Measurements from ENCODE around the gene CDC45.

CDC45 gene

DNA sequence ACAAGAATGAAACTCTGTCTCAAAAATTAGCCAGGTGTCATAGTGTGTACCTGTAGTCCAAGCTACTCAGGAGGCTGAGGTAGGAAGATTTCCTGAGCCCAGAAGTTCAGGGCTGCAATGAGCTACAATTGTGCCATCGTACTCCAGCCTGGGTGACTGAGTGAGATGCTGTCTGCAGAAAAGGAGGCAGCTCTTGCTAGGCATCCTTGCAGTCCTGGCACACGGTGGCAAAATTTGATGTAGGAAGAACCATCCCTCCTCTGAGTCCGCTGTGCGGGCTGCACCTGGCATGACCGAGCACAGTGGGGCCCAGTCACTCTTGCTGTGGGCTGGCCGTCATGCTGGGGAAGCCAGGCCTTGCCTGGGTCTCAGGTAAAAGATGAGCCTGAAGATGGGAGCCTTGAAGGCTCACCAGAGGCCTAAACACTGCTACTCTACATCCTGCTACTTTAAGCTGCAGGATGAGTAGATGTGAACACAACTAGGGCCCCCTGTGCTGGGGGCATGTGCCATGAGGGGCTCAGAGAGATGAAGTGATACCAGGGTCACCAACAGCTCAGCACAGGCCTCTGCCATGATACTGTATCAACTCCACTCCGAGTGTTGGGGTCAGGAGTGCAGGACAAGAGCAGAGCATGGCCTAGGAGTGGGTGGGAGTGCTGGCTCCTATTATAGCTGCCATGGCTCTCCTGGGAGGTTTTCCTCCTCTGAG lies 18.6 kb downstream of the CDC45 start:
- no peak overlapping the region for H3K27ac ChIP-seq
- TF ChIP-seq, protein P1, sequence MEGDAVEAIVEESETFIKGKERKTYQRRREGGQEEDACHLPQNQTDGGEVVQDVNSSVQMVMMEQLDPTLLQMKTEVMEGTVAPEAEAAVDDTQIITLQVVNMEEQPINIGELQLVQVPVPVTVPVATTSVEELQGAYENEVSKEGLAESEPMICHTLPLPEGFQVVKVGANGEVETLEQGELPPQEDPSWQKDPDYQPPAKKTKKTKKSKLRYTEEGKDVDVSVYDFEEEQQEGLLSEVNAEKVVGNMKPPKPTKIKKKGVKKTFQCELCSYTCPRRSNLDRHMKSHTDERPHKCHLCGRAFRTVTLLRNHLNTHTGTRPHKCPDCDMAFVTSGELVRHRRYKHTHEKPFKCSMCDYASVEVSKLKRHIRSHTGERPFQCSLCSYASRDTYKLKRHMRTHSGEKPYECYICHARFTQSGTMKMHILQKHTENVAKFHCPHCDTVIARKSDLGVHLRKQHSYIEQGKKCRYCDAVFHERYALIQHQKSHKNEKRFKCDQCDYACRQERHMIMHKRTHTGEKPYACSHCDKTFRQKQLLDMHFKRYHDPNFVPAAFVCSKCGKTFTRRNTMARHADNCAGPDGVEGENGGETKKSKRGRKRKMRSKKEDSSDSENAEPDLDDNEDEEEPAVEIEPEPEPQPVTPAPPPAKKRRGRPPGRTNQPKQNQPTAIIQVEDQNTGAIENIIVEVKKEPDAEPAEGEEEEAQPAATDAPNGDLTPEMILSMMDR (IDR thresholded peaks at IDR 0.05) = no peak
- TF ChIP-seq ZFX (IDR thresholded peaks at IDR 0.05; ENCODE audit: borderline replicate concordance) = no peak

DNA sequence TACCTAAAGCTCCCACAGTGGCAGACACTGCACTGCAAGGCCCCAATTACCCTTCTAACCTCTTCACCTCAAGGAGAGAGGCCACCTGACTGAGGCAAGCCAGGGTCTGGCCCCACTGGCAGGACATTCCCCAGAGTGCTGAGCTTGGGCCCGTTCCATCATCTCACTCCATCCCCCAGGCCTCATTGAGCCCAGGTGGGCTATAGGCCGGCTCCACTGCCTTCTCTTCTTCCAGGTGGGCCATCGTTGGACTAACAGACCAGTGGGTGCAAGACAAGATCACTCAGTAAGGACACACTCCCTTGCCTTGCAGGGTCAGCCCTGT lies 19.1 kb downstream of the CDC45 start:
- TF ChIP-seq, protein P1 (IDR thresholded peaks at IDR 0.05) = no peak
- no peak overlapping the region for H3K27ac ChIP-seq

DNA sequence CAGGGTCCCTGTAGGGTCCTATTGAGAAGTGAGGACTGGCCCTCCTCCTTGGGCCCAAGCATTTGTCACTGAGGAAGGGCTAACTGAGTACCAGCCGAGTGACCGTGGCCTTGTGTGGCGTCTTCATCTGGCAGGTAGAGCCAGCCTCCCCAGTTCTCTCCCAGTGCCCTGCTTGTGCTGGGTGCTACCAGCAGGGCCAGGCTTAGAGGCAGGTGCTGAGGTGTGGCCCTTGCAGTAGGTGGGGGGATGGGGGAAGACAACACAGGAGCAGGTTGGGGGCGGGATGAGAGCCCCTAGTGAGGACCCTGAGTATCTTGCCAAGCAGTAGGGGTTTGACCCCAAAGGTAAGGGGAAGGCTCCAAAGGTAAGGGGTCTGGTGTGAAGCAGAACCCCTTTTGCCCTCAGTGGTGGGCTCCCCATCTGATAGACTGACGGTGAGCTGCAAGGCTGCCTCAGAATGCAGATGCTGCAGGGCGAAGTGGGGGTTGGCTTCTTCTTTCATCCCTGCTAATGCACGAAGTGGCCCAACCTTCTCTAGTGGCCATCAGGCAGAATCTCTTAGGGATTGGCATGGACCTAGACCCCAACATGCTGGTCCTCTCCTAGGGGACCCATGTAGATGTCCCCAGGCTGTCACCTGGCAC lies 19.6 kb downstream of the CDC45 start:
- no peak overlapping the region for H3K27ac ChIP-seq
- TF ChIP-seq ZFX (IDR thresholded peaks at IDR 0.05; ENCODE audit: borderline replicate concordance) = no peak
- TF ChIP-seq, protein P1 (IDR thresholded peaks at IDR 0.05) = no peak

DNA sequence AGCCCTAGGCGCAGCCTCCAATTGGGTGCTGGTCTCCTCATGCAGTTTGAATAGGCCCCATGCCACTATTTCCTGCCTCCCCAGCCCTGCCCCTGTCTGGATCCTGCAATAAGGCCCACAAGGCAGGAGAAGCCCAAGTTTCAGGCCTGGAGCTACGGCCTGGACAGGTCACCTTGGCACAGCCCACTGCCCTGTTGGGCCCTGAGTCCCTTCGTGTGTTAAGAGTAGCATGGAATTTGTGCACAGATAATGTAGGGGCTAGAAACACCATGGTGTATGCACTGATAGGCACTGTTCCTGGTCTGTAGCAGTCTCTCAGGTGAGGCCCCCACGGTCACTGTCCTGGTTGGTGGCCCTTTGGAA lies 20.1 kb downstream of the CDC45 start:
- TF ChIP-seq, protein P1 (IDR thresholded peaks at IDR 0.05) = no peak
- TF ChIP-seq ZFX (IDR thresholded peaks at IDR 0.05; ENCODE audit: borderline replicate concordance) = no peak
- H3K27ac ChIP-seq = no peak overlapping the region

DNA sequence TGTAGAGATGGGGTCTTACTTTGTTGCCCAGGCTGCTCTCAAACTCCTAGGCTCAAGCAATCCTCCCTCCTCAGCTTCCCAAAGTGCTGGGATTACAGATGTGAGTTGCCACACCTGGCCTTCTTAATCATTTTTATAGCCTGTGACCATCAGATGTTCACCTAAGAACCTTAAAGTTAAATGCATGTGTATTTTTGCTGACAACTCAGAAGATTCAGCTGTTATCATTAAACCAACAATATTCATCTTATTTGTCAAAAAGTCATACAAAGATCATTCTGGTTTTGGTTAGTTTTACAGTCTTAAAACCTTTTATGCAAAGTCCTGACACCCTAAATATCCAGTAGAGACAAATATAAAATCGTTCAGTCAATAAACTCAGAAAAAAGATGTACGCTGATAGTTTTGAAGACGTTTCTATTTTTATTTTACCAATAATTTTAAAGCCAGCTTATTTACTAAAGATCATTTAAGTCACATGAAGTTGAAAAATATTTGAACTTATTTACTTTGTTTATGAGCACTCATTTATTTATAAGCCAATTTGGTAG lies 22.3 kb downstream of the CDC45 start:
- no peak for TF ChIP-seq ZFX (IDR thresholded peaks at IDR 0.05; ENCODE audit: borderline replicate concordance)
- TF ChIP-seq, protein P1 (IDR thresholded peaks at IDR 0.05) = no peak
- no peak overlapping the region for H3K27ac ChIP-seq

DNA sequence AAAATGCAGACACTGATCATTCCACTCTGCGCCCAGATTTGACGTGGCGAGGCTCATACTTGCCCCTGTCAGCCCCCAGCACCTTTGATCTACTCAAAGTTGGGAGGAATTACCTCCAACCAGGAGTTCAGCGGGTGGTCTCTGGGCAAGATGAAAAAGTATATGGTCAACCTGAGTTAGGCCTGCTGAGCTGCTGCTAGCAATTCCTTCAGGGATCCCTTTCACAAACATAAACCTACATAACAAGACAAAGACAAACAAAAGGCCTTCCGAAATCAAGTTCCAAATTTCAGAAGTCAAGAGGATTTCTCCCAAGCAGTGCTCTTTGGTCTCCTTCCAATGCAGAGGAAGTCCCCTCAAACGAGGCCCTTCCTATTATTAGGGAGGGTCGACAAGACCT lies 23.6 kb downstream of the CDC45 start:
- H3K27ac ChIP-seq = no peak overlapping the region
- TF ChIP-seq ZFX (IDR thresholded peaks at IDR 0.05; ENCODE audit: borderline replicate concordance) = no peak
- TF ChIP-seq, protein P1 (IDR thresholded peaks at IDR 0.05) = no peak

DNA sequence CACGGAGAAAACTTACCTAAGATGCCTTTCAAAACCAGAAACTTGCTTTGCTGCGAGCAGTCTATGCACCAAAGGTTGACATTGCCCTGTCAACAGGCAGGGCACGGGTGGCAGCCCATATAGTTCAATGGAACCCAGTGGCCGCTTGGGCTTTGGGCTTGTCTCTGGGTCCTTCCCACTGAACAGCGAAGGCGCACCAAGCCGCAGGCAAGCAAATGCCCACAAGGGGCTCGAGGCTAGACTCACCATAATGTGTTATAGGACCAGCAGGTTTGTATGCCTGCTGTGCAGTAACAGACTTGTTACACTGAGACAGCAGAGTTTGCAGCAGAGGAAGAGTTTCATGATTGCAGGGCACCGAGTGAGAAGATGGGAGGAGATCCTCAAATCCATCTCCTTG lies 24.1 kb downstream of the CDC45 start:
- no peak overlapping the region for H3K27ac ChIP-seq
- TF ChIP-seq, protein P1 (IDR thresholded peaks at IDR 0.05) = no peak
- no peak for TF ChIP-seq ZFX (IDR thresholded peaks at IDR 0.05; ENCODE audit: borderline replicate concordance)

Data from 22Rv1 (cell line).